ENCODE results near the gene PIGT. TPM values are rescaled to one million over a fixed set of nuclear protein-coding genes. Genes with fewer than 3 reads are reported as not detected.

The PIGT gene
- polyA plus RNA-seq, 1 of the 3 experiments (the other 2 are of a cell fraction): 144 TPM

DNA sequence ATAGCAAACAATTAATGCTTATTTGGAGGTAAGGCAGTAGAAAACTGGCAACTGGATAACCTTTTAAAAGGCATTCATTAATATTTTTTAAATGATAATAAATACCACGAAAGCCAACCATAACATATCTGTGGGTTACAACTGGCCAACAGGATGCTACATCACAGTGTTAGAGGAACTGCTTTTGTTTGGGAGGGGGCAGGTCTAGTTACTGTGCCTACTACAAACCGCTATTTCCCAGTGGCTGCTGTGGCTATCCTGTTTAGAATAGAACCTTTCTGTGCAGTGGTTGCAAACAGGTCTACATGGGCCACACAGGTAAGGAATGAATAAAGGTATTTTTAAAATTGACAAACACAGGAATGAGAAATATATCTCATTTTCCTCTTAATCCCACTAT, 976 bp downstream of the PIGT start:
- peaks cover 16 to 38% of the 10 kb centered on the region in 2 experiments for H3K36me3 ChIP-seq (replicated peaks in 1 of 2; ENCODE audit: control insufficient read depth in 1 of 2, insufficient read depth in 2 of 2, low read length in 1 of 2)
- no peaks in the 10 kb centered on the region for H3K9me2 ChIP-seq
- TF ChIP-seq ZBTB33 (IDR thresholded peaks at IDR 0.05; ENCODE audit: borderline replicate concordance, low read depth) (no peak), POLR2AphosphoS5 (IDR thresholded peaks at IDR 0.05; ENCODE audit: low read depth, low read length) (no peak), TAF1 (IDR thresholded peaks at IDR 0.05; ENCODE audit: borderline replicate concordance, low read depth, low read length) (no peak), RCOR1 (IDR thresholded peaks at IDR 0.05; ENCODE audit: low read length) (no peak), JUND (IDR thresholded peaks at IDR 0.05) (no peak), USF2 (IDR thresholded peaks at IDR 0.05; ENCODE audit: borderline replicate concordance, low read depth, low read length) (no peak), GABPA (IDR thresholded peaks at IDR 0.05; ENCODE audit: low read depth) (no peak), MEF2A (IDR thresholded peaks at IDR 0.05; ENCODE audit: borderline replicate concordance, low read depth) (no peak), TCF12 (IDR thresholded peaks at IDR 0.05) (no peak), FOSL2 (IDR thresholded peaks at IDR 0.05; ENCODE audit: borderline replicate concordance, low read depth) (no peak), RXRA (IDR thresholded peaks at IDR 0.05; ENCODE audit: borderline replicate concordance, low read depth) (no peak), PBX3 (IDR thresholded peaks at IDR 0.05) (no peak), TEAD4 (IDR thresholded peaks at IDR 0.05; ENCODE audit: borderline replicate concordance, insufficient read depth) (no peak)
- CTCF ChIA-PET: interaction anchor here (1.0 to 3.7 kb wide), 6 partner anchors 10 to 354 kb away, joined by 3 to 22 read pairs (median 6); no protein-coding TSS in a partner anchor
- H3K27me3 ChIP-seq (ENCODE audit: insufficient read depth): no peaks in the 10 kb centered on the region
- 28% methylated on average over 2 of the region's 2 CpGs for WGBS (ENCODE audit: low lambda C conversion rate)
- H3F3A ChIP-seq (replicated peaks; ENCODE audit: insufficient read depth): peaks cover 3% of the 10 kb centered on the region
- H3K9ac ChIP-seq: peak overlapping the region; percentile 90
- no peaks in the 10 kb centered on the region for H4K20me1 ChIP-seq (ENCODE audit: insufficient read depth)
- POLR2A ChIA-PET: interaction anchor here (1.9 kb wide), 1 partner anchor 20 kb away, joined by 7 read pairs; no protein-coding TSS in a partner anchor
- H3K4me2 ChIP-seq: peak overlapping the region; percentile 84
- H3K79me2 ChIP-seq (ENCODE audit: insufficient read depth): peaks cover 24% of the 10 kb centered on the region
- no peak overlapping the region for H2AFZ ChIP-seq (ENCODE audit: low read depth)
- DNase-seq: no peak
- H3K4me1 ChIP-seq (ENCODE audit: control insufficient read depth in 1 of 2, insufficient read depth in 2 of 2, low read depth in 1 of 2, low read length in 1 of 2): peaks cover 6 to 7% of the 10 kb centered on the region in 2 experiments
- peak overlapping the region; percentile 74 to 100 for H3K4me3 ChIP-seq (ENCODE audit: low read depth in 2 of 2, low read length in 1 of 2)
- H3K9me3 ChIP-seq: no peaks in the 10 kb centered on the region
- no peak overlapping the region for H3K27ac ChIP-seq (ENCODE audit: low read depth in 2 of 2, low read length in 1 of 2)

Measured in SK-N-SH (cell line).